Stimulated activated CD8-positive, alpha-beta memory T cell treated with anti-CD3 and anti-CD28 coated beads, Interleukin-2, amount 100 ng/mL, for 1 hour (primary cell): ENCODE data around the gene C11orf86.
"Not testable (repeated sequence)": the region's sequence is repeated elsewhere in the genome, so short reads cannot be mapped to it uniquely, and the experiment has no call there.

Experiments used
- DNase-seq, 2 donors: peaks; one replicate each; pipeline ENCODE4 v3.0.0-alpha.2; 2020; ENCODE audit warnings: low read depth in 2 of 2

Gene C11orf86

DNA sequence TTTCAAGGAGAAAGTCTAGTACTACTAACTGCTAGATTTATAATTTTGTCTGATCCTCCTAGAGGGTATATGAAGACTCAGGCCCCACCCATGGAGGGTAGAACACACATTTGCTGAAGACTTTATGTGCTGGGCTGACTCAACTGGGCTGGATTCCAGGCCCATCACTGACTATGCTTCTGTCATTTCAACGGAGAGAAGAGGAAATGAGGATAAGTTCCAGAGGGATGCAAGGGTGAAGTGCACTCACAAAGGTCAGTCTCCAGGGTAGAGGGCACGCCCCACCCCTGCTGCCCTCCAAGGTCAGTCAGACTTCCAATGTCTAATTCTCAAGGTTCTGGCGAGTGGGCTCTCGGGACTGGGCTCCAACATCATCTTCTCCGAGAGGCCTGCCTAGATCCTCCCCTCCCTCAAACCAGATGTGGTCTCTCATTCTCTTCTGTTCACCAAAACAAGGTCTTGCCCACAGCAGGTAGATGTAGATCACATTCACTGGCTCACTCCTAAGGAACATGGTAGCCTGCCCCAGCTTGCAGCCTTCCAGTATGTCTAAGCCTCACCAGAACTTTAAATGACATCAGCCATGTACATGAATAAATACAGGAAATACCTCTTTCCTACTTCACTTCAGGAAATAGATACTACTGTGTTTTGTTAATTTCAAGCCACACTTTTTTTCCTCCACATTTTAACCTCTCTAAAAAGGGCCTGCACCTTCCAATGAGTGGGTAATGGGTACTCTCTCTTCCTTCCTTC lies 7.3 kb upstream of the C11orf86 start:
- DNase-seq = no peak

- DNase-seq = no peak
Observed at GRCh38 chr11:66969584-66970225, 5.4 kb upstream of the C11orf86 start.

- DNase-seq = no peak
Observed at GRCh38 chr11:66970371-66970806, 4.7 kb upstream of the C11orf86 start.

DNA sequence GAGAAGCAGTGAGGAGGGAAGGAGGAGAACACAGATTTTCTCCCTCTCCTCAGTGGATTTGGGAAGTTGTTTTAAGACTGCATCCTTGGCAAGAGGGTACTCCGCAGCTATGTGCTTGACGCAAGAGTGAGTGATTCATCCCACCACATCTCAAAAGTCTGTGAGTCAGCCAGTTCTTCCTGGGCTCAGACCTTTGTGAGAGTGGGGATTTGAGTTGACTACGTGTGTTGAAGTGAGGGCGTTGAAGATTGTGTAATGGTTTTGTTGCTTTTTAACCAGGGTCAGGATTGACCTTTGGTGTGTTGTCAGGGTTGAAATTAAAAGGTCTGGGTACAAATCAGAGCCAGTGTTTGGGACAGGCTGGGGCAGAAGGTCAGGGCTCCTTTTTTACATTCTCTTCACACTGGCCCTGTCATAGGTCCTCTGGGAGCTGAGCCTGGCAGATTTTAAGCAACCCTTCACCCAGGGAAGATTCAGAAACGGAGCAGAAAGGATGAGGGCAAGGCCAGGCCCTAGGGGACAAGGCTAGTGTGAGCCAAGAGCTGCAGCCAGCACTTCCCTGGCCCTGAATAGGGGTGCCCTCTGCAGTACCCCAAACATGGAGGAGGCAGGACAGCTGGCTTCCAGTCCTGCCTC lies 4.2 kb upstream of the C11orf86 start:
- no peak for DNase-seq

GRCh38 chr11:66971488-66971887 lies 3.6 kb upstream of the C11orf86 start:
- DNase-seq = no peak

- DNase-seq = no peak
Observed at GRCh38 chr11:66973956-66974580, 1.0 kb upstream of the C11orf86 start.

DNA sequence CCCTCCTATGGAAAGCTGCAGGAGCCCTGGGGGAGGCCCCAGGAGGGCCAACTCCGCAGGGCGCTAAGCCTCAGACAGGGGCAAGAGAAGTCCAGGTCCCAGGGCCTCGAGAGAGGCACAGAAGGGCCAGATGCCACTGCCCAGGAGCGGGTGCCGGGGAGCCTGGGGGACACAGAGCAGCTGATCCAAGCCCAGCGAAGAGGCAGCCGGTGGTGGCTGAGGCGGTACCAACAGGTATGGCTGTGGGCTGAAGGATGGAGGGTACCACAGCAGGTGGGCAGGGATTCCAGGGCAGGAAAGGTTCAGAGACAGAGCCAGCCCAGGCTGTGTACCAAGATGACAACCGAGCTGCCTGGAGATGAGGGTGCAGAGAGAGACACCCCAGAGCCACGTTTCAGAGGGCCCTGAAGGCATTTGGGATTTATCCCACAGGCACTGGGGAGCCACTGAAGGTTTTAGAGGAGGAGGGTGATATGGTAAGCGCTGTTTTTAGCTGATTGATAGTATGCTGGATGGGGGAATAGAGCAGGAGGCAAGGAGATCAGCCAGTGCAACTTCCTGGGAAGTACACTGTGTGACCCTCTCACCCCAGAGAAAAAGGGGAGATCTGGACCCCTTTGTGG lies 412 bp downstream of the C11orf86 start:
- DNase-seq = no peak

DNA sequence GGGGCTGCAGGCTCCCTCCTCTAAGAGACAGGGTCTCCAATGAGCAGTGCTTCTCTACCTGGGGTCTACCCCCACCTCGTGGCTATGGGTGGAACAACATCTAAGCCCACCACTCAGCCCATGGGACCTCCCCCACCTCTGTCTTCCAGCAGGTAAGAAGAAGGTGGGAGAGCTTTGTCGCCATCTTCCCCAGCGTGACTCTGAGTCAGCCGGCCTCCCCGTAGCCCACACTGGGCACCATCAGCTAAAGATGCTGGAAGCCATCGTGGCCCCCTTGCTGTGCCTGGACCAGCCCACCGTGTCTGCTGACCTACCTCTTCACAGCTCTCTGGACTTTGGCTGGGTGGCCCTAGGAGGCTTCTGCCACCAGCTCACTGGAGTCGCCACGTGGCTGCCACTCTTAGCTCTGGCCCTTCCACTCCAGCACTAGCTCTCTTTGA lies 944 bp downstream of the C11orf86 start:
- DNase-seq = no peak

DNA sequence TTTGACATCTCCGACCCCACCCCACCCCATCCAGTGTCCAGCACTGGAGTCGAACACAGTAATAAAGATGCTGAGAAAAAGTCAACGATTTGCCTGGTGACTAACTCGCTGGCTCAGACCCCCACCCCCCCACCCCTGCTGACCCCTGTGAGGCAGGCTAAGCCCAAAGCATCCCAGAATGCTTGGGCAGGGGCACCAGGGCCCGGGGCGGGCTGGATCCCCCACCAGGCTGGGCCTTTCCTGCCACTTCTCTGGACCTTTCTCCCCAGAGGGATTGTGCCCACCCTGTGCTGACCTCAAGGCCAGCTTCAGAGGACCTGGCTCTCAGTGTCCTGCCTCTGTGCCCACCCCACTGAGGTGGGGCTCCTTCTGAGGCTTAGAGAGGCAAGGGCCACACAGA lies 1.8 kb downstream of the C11orf86 start:
- no peak for DNase-seq

DNA sequence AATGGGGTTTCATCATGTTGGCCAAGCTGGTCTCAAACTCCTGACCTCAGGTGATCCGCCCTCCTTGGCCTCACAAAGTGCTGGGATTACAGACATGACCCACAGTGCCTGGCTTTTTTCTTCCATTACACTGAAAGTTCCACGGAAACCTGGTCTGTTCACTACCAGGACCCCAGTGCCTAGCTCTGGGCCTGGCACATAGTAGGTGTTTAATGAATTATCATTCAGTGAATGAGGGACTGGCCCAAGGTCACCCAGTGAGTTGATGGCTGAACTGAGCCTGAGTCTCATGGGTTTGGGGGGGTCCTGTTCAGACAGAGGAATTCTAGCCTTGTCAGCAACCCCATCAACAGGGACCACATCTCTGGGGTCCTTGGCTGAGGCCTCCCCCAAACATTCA lies 3.1 kb downstream of the C11orf86 start:
- DNase-seq = no peak

DNA sequence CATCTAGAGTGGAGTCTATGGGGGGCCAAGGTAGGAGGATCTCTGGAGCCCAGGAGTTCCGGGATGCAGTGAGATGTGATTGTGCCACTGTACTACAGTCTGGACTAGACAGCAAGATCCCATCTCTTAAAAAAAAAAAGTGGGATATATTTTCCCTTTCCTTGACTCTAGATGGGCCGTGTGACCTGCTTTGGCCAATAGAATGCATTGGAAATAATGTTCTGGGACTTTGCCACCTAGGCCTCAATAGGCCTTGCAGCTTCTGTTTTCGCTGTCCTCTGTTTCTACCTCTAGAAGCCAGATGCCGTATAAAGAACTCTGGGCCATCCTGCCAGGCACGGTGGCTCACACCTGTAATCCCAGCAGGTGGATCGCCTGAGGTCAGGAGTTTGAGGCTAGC lies 3.6 kb downstream of the C11orf86 start:
- DNase-seq = no peak

GRCh38 chr11:66979336-66979980 lies 4.4 kb downstream of the C11orf86 start:
- DNase-seq = no peak

DNA sequence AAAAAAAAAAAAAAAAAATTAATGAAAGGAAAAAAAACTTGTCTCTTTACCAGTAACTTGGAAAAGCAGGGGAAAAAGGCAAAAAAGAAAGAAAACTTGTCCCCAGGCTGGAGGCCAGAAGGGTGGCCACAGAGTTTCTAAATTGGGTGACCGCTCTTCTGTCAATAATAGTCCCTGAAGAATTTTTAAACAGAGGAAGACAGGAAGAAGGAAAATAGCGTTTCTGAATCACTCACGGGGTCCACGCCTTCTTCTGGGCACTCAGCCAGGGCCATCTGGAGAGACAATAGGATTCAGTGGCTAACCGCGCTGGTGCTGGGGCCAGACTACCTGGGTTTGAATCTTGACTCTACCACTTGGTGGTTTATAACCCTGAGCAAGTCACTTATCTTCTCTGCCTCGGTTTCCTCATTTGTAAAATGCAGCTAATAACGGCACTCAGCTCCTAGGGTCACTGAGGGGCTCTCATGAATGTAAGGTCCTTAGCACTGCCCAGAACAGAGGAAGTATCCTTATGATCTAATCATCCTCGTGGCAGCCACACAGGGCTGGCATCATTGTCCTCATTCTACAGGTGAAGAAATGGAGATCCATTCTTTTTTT lies 7.0 kb downstream of the C11orf86 start:
- no peak for DNase-seq

GRCh38 chr11:66983275-66983924 lies 8.3 kb downstream of the C11orf86 start:
- DNase-seq = no peak

GRCh38 chr11:66985508-66986177 lies 10.5 kb downstream of the C11orf86 start:
- no peak for DNase-seq

GRCh38 chr11:66986178-66986545 lies 11.1 kb downstream of the C11orf86 start:
- no peak for DNase-seq

- no peak for DNase-seq
Observed at GRCh38 chr11:66987158-66987620, 12.1 kb downstream of the C11orf86 start.

GRCh38 chr11:66987924-66988637 lies 13.0 kb downstream of the C11orf86 start:
- DNase-seq = no peak

DNA sequence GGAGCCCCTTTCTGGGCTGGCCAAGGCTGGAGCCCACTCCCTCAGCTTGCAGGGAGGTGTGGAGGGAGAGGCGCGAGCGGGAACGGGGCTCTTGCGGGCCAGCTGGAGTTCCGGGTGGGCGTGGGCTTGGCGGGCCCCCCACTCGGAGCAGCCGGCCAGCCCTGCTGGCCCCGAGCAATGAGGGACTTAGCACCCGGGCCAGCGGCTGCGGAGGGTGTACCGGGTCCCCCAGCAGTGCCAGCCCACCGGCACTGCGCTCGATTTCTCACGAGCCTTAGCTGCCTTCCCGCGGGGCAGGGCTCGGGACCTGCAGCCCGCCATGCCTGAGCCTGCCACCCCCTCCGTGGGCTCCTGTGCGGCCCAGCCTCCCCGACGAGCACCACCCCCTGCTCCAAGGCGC lies 13.6 kb downstream of the C11orf86 start:
- not testable (repeated sequence) for DNase-seq
